ENCODE data around the gene HSPB8.

HSPB8 gene

GRCh38 chr12:119171291-119171690, 7.4 kb upstream of the HSPB8 start:
- no peak for DNase-seq (ENCODE audit: low read depth in 2 of 2)

GRCh38 chr12:119171691-119172425, 6.9 kb upstream of the HSPB8 start:
- no peak for DNase-seq (ENCODE audit: low read depth in 2 of 2)

GRCh38 chr12:119175081-119175480, 3.6 kb upstream of the HSPB8 start:
- DNase-seq (ENCODE audit: low read depth in 2 of 2), result no peak

GRCh38 chr12:119176267-119177055, 2.3 kb upstream of the HSPB8 start:
- no peak for DNase-seq (ENCODE audit: low read depth in 2 of 2)

- DNase-seq (ENCODE audit: low read depth in 2 of 2), result no peak
Observed at GRCh38 chr12:119177056-119177325, 1.7 kb upstream of the HSPB8 start.

- no peak for DNase-seq (ENCODE audit: low read depth in 2 of 2)
Observed at GRCh38 chr12:119177724-119178380, 879 bp upstream of the HSPB8 start.

- no peak for DNase-seq (ENCODE audit: low read depth in 2 of 2)
Observed at GRCh38 chr12:119179335-119180021, 747 bp downstream of the HSPB8 start.

GRCh38 chr12:119180380-119181040, 1.8 kb downstream of the HSPB8 start:
- no peak for DNase-seq (ENCODE audit: low read depth in 2 of 2)

- DNase-seq (ENCODE audit: low read depth in 2 of 2), result no peak
Observed at GRCh38 chr12:119181202-119181601, 2.5 kb downstream of the HSPB8 start.

GRCh38 chr12:119181944-119182343, 3.2 kb downstream of the HSPB8 start:
- DNase-seq (ENCODE audit: low read depth in 2 of 2), result no peak

GRCh38 chr12:119182701-119183493, 4.2 kb downstream of the HSPB8 start:
- no peak for DNase-seq (ENCODE audit: low read depth in 2 of 2)

- no peak for DNase-seq (ENCODE audit: low read depth in 2 of 2)
Observed at GRCh38 chr12:119183942-119184695, 5.4 kb downstream of the HSPB8 start.

- no peak for DNase-seq (ENCODE audit: low read depth in 2 of 2)
Observed at GRCh38 chr12:119195256-119195655, 16.5 kb downstream of the HSPB8 start.

GRCh38 chr12:119198440-119198839, 19.7 kb downstream of the HSPB8 start:
- DNase-seq (ENCODE audit: low read depth in 2 of 2), result no peak

- no peak for DNase-seq (ENCODE audit: low read depth in 2 of 2)
Observed at GRCh38 chr12:119200601-119201000, 21.9 kb downstream of the HSPB8 start.

GRCh38 chr12:119201789-119202543, 23.2 kb downstream of the HSPB8 start:
- DNase-seq (ENCODE audit: low read depth in 2 of 2), result no peak

GRCh38 chr12:119202544-119202943, 23.8 kb downstream of the HSPB8 start:
- no peak for DNase-seq (ENCODE audit: low read depth in 2 of 2)

GRCh38 chr12:119204131-119204530, 25.4 kb downstream of the HSPB8 start:
- no peak for DNase-seq (ENCODE audit: low read depth in 2 of 2)

- DNase-seq (ENCODE audit: low read depth in 2 of 2), result no peak
Observed at GRCh38 chr12:119204671-119205285, 26.0 kb downstream of the HSPB8 start.

Measured in stimulated activated CD8-positive, alpha-beta memory T cell treated with anti-CD3 and anti-CD28 coated beads, Interleukin-7, amount 100 ng/mL, for 1 hour (primary cell).